ENCODE measurements around the gene MAGEA4.
"Not testable (repeated sequence)": the region's sequence is repeated elsewhere in the genome, so short reads cannot be mapped to it uniquely, and the experiment has no call there.

Gene MAGEA4

GRCh38 chrX:151912780-151913179, at the start of gene MAGEA4:
Gene MAGEA4, plus strand, starts transcription at chrX:151912889. Its CDS starts 10,776 bp downstream, at chrX:151923665.
- in situ Hi-C loops (cut with MboI; ENCODE audit: low sequenced_read_pairs): no loop called here

- in situ Hi-C loops (cut with MboI; ENCODE audit: low sequenced_read_pairs): no loop called here
Measured at GRCh38 chrX:151870602-151871001, 42.1 kb upstream of the MAGEA4 start.

GRCh38 chrX:151871244-151871643, 41.4 kb upstream of the MAGEA4 start:
- in situ Hi-C loops (cut with MboI; ENCODE audit: low sequenced_read_pairs): no loop called here

GRCh38 chrX:151873096-151873495, 39.6 kb upstream of the MAGEA4 start:
- in situ Hi-C loops (cut with MboI; ENCODE audit: low sequenced_read_pairs): no loop called here

GRCh38 chrX:151875270-151876026, 37.2 kb upstream of the MAGEA4 start:
- in situ Hi-C loops (cut with MboI; ENCODE audit: low sequenced_read_pairs): no loop called here

GRCh38 chrX:151878574-151878973, 34.1 kb upstream of the MAGEA4 start:
- in situ Hi-C loops (cut with MboI; ENCODE audit: low sequenced_read_pairs): no loop called here

- in situ Hi-C loops (cut with MboI; ENCODE audit: low sequenced_read_pairs): no loop called here
Measured at GRCh38 chrX:151879856-151880255, 32.8 kb upstream of the MAGEA4 start.

GRCh38 chrX:151880895-151881294, 31.8 kb upstream of the MAGEA4 start:
- in situ Hi-C loops (cut with MboI; ENCODE audit: low sequenced_read_pairs): no loop called here

GRCh38 chrX:151889421-151889820, 23.3 kb upstream of the MAGEA4 start:
- in situ Hi-C loops (cut with MboI; ENCODE audit: low sequenced_read_pairs): no loop called here

GRCh38 chrX:151896734-151897474, 15.8 kb upstream of the MAGEA4 start:
- in situ Hi-C loops (cut with MboI; ENCODE audit: low sequenced_read_pairs): no loop called here

GRCh38 chrX:151899622-151900021, 13.1 kb upstream of the MAGEA4 start:
- in situ Hi-C loops (cut with MboI; ENCODE audit: low sequenced_read_pairs): no loop called here

- in situ Hi-C loops (cut with MboI; ENCODE audit: low sequenced_read_pairs): no loop called here
Measured at GRCh38 chrX:151901826-151902225, 10.9 kb upstream of the MAGEA4 start.

GRCh38 chrX:151902813-151903591, 9.7 kb upstream of the MAGEA4 start:
- in situ Hi-C loops (cut with MboI; ENCODE audit: low sequenced_read_pairs): no loop called here

- in situ Hi-C loops (cut with MboI; ENCODE audit: low sequenced_read_pairs): no loop called here
Measured at GRCh38 chrX:151904989-151905388, 7.7 kb upstream of the MAGEA4 start.

- in situ Hi-C loops (cut with MboI; ENCODE audit: low sequenced_read_pairs): no loop called here
Measured at GRCh38 chrX:151912221-151912620, 468 bp upstream of the MAGEA4 start.

- in situ Hi-C loops (cut with MboI; ENCODE audit: low sequenced_read_pairs): not testable (repeated sequence)
Measured at GRCh38 chrX:151918736-151919135, 6.0 kb downstream of the MAGEA4 start.

- in situ Hi-C loops (cut with MboI; ENCODE audit: low sequenced_read_pairs): no loop called here
Measured at GRCh38 chrX:151919610-151920009, 6.9 kb downstream of the MAGEA4 start.

- in situ Hi-C loops (cut with MboI; ENCODE audit: low sequenced_read_pairs): no loop called here
Measured at GRCh38 chrX:151920101-151920500, 7.4 kb downstream of the MAGEA4 start.

GRCh38 chrX:151920530-151920929, 7.8 kb downstream of the MAGEA4 start:
- in situ Hi-C loops (cut with MboI; ENCODE audit: low sequenced_read_pairs): no loop called here

- in situ Hi-C loops (cut with MboI; ENCODE audit: low sequenced_read_pairs): no loop called here
Measured at GRCh38 chrX:151921292-151921691, 8.6 kb downstream of the MAGEA4 start.

GRCh38 chrX:151921866-151922265, 9.2 kb downstream of the MAGEA4 start:
- in situ Hi-C loops (cut with MboI; ENCODE audit: low sequenced_read_pairs): no loop called here

Measured in HL-60/S4 treated with retinoic acid at 250 ng/mL for 4 days and 3 days (cell line).